Activated naive CD4-positive, alpha-beta T cell treated with anti-CD3 and anti-CD28 coated beads, Interleukin-2, amount 10 ng/mL, durations not matched to agents 7 days and 5 days (primary cell): Measurements from ENCODE around the gene IGSF23.

Source experiments
- CTCF ChIA-PET: fragments of 350-600 bp; sonication (Branson Sonifier 250); formaldehyde crosslinking; loops from one replicate; lab custom pipeline; 2021; ENCODE audit warnings: antibody characterized with exemption; lab: Charles Lee
- DNase-seq: peaks from one replicate; pipeline ENCODE4 v3.0.0-alpha.2; 2020
- H3K27ac Mint-ChIP-seq: one replicate; pipeline ENCODE4 v1.8.0; 2021; ENCODE audit warnings: mild to moderate bottlenecking, moderate library complexity, mixed read lengths
- H3K27me3 Mint-ChIP-seq: one replicate; pipeline ENCODE4 v1.8.0; 2021; ENCODE audit warnings: mild to moderate bottlenecking, mixed read lengths
- H3K36me3 Mint-ChIP-seq: one replicate; pipeline ENCODE4 v1.8.0; 2021; ENCODE audit warnings: mixed read lengths
- H3K4me1 Mint-ChIP-seq: one replicate; pipeline ENCODE4 v1.8.0; 2021; ENCODE audit warnings: mixed read lengths
- H3K4me3 Mint-ChIP-seq: one replicate; pipeline ENCODE4 v1.8.0; 2021; ENCODE audit warnings: mild to moderate bottlenecking, moderate library complexity, mixed read lengths
- H3K9me3 Mint-ChIP-seq: one replicate; pipeline ENCODE4 v1.8.0; 2021; ENCODE audit warnings: mixed read lengths

IGSF23 gene

DNA sequence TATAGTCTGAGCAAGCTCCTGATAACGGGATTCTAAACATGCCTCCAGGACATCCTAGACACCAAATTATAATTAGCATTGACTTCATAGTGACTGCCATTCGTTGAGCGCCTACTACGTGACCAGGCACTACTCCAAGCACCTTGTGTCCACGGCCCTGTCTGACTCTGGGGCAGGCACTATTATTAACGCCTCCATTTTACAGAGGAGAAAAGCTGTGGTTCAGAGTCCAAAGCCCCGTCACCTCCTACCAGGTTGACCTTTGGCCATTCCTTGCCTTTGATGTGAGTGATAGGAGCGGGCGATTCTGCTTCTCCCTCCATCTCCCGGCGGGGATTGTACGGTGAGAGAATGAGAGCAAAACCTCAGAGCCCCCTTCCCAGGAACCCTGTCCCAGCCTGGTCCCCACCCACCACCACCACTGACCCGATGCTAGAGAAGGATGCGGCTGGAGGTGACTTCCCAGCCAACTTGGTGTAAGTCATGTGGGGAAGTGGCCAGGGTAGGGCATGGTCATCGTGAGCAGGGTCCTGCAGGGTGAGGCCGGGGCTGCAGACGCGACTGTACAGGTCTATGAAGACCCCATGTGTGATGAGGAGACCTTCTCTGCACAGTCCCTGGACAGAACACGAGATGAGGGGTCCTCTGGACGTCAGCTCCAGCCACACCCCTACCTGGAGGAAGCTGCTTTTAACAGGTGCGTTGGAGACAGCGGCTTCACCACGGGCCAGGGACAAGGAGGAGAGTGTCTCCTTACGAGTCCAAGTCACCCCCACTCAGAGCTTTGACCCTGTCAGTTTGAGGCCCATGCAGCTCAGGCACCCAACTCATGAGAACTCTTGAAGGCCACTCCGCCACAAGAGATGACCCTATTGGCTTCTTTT is at the start of gene IGSF23:
TSS of gene IGSF23 (plus strand) at position 269 of the 884 bp plus-strand sequence. CDS start at position 352, 83 bp downstream.
- CTCF ChIA-PET = no interaction called here
- no peak within 1 kb of the TSS for H3K27ac Mint-ChIP-seq
- no peaks in the 10 kb centered on the region for H3K4me1 Mint-ChIP-seq
- peaks cover 10% of the 10 kb centered on the region for H3K27me3 Mint-ChIP-seq
- H3K9me3 Mint-ChIP-seq = no peaks in the 10 kb centered on the region
- no peak within 1 kb of the TSS for H3K4me3 Mint-ChIP-seq
- H3K36me3 Mint-ChIP-seq = no peaks in the 10 kb centered on the region
- no peak for DNase-seq

DNA sequence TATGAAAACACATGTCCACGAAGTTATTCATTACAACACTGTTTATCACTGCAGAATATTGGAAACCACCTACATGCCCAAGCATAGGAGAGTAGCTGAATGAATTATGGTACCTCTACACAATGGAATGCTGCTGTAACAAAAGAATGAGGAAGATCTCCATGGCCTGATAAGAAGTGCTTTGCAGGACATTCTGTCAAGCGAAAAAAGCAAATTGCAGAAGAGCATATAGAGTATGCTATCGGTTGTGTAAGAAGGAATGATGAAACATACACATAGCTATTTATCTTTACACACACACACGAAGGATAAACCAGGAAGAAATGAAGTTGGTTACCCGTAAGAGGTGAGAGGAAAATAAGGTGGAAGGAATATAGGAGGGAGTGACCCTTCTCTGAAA is 46.4 kb upstream of the IGSF23 start:
- no peak for DNase-seq
- H3K27me3 Mint-ChIP-seq = no peaks in the 10 kb centered on the region
- H3K4me1 Mint-ChIP-seq = no peaks in the 10 kb centered on the region
- H3K36me3 Mint-ChIP-seq = no peaks in the 10 kb centered on the region
- CTCF ChIA-PET = interaction anchor here (1.9 kb wide), 1 partner anchor 87 kb away, joined by 5 read pairs; no protein-coding TSS in a partner anchor
- no peak overlapping the region for H3K27ac Mint-ChIP-seq
- peaks cover 2% of the 10 kb centered on the region for H3K9me3 Mint-ChIP-seq
- H3K4me3 Mint-ChIP-seq = no peak overlapping the region

GRCh38 chr19:44567745-44568144 is 45.6 kb upstream of the IGSF23 start:
- Mint-ChIP-seq H3K27ac (no peak overlapping the region), H3K36me3 (no peaks in the 10 kb centered on the region)
- CTCF ChIA-PET = no interaction called here

GRCh38 chr19:44570603-44570983 is 42.8 kb upstream of the IGSF23 start:
- no peak overlapping the region for H3K27ac Mint-ChIP-seq
- DNase-seq = no peak
- H3K4me3 Mint-ChIP-seq = no peak overlapping the region
- no peaks in the 10 kb centered on the region for H3K9me3 Mint-ChIP-seq
- no peaks in the 10 kb centered on the region for H3K36me3 Mint-ChIP-seq
- no peaks in the 10 kb centered on the region for H3K4me1 Mint-ChIP-seq
- CTCF ChIA-PET = interaction anchor here (0.6 to 2.4 kb wide), 16 partner anchors 9 to 253 kb away, joined by 3 to 30 read pairs (median 5); no protein-coding TSS in a partner anchor
- H3K27me3 Mint-ChIP-seq = no peaks in the 10 kb centered on the region

More at GRCh38 chr19:44567745-44568144, 45.6 kb upstream of the IGSF23 start:
- DNase-seq = no peak
- Mint-ChIP-seq H3K27me3 (no peaks in the 10 kb centered on the region), H3K9me3 (no peaks in the 10 kb centered on the region), H3K4me1 (no peaks in the 10 kb centered on the region), H3K4me3 (no peak overlapping the region)

- Mint-ChIP-seq H3K27me3 (no peaks in the 10 kb centered on the region), H3K4me1 (no peaks in the 10 kb centered on the region), H3K36me3 (no peaks in the 10 kb centered on the region), H3K4me3 (no peak overlapping the region), H3K27ac (no peak overlapping the region), H3K9me3 (no peaks in the 10 kb centered on the region)
- peak; percentile 70 for DNase-seq
- CTCF ChIA-PET = interaction anchor here (0.6 to 2.4 kb wide), 19 partner anchors 9 to 272 kb away, joined by 3 to 30 read pairs (median 4); no protein-coding TSS in a partner anchor
Measured at GRCh38 chr19:44570984-44571684, 42.2 kb upstream of the IGSF23 start.

DNA sequence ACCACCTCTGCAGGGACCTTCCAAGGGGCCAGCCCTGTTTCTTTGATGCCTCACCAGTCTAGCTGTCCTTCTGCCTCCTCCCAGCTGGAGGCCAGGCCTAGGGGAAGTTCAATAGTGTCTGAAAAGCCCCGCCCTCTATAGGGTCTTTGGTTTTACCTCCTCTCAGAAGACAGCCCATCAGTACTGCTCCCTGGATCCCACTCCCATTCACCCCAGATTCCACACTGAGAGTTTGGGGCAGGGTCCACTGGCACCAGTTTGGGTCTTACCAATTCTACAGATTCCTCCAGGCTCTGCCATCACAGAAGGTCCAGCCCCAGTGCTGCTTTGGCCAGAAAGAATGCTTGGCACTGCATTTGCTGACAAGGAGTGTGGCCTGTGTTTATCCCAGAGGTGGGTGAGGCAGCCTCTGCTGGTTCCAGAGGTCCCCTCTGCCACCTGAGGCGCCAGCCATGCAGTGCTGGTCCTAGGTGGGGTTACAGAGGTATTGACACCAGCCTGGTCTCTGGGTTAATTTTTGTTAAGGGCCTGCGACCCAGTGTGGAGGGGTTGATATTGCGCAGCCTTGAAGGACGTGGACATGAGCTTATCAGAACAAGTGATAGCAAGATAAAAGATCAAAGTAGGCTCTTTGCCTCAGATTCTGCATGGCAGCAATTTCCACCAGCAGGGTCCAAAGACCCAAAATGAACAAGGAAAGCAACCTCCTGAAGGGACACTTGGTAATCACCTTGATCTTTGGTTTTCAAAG is 41.4 kb upstream of the IGSF23 start:
- no peak for DNase-seq
- Mint-ChIP-seq H3K4me3 (no peak overlapping the region), H3K27ac (no peak overlapping the region)

GRCh38 chr19:44572581-44572900 is 40.8 kb upstream of the IGSF23 start:
- CTCF ChIA-PET = interaction anchor here (2.4 kb wide), 1 partner anchor 198 kb away, joined by 11 read pairs; no protein-coding TSS in a partner anchor
- no peaks in the 10 kb centered on the region for H3K9me3 Mint-ChIP-seq
- no peak for DNase-seq
- no peak overlapping the region for H3K27ac Mint-ChIP-seq
- H3K27me3 Mint-ChIP-seq = no peaks in the 10 kb centered on the region
- H3K4me3 Mint-ChIP-seq = no peak overlapping the region
- no peaks in the 10 kb centered on the region for H3K36me3 Mint-ChIP-seq
- H3K4me1 Mint-ChIP-seq = no peaks in the 10 kb centered on the region

More for the DNA sequence above, 41.4 kb upstream of the IGSF23 start:
- no peaks in the 10 kb centered on the region for H3K36me3 Mint-ChIP-seq
- no peaks in the 10 kb centered on the region for H3K4me1 Mint-ChIP-seq
- no peaks in the 10 kb centered on the region for H3K27me3 Mint-ChIP-seq
- H3K9me3 Mint-ChIP-seq = no peaks in the 10 kb centered on the region
- CTCF ChIA-PET = interaction anchor here (1.0 to 2.4 kb wide), 11 partner anchors 11 to 271 kb away, joined by 3 to 30 read pairs (median 10); no protein-coding TSS in a partner anchor

DNA sequence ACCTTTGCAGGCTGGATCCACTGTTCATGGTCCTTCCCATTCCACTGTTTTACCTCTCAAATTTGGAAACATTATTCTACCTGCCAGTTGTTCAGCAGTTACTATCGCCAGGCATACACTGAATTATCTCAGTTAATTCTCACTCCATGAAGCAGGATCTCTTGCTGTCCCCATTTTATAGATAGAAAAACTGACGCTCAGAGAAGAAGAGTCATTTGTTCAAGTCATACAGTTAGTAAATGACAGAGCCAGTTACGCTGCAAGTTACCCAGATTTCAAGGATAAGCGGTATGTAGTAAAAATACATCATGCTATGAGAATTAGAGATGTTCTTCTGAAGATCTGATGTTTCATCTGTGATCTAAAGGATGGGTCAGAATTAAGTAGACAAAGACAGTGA is 40.2 kb upstream of the IGSF23 start:
- no peak overlapping the region for H3K4me3 Mint-ChIP-seq
- H3K9me3 Mint-ChIP-seq = no peaks in the 10 kb centered on the region
- H3K36me3 Mint-ChIP-seq = no peaks in the 10 kb centered on the region
- no peak for DNase-seq
- no peaks in the 10 kb centered on the region for H3K27me3 Mint-ChIP-seq
- CTCF ChIA-PET = no interaction called here
- no peak overlapping the region for H3K27ac Mint-ChIP-seq
- H3K4me1 Mint-ChIP-seq = no peaks in the 10 kb centered on the region

- Mint-ChIP-seq H3K36me3 (no peaks in the 10 kb centered on the region), H3K9me3 (no peaks in the 10 kb centered on the region), H3K27me3 (no peaks in the 10 kb centered on the region), H3K27ac (no peak overlapping the region), H3K4me1 (no peaks in the 10 kb centered on the region), H3K4me3 (no peak overlapping the region)
- CTCF ChIA-PET = interaction anchor here (1.8 kb wide), 1 partner anchor 83 kb away, joined by 5 read pairs; no protein-coding TSS in a partner anchor
- no peak for DNase-seq
Measured at GRCh38 chr19:44573627-44574026, 39.7 kb upstream of the IGSF23 start.

- Mint-ChIP-seq H3K4me3 (no peak overlapping the region), H3K27me3 (no peaks in the 10 kb centered on the region), H3K27ac (no peak overlapping the region), H3K36me3 (no peaks in the 10 kb centered on the region), H3K4me1 (no peaks in the 10 kb centered on the region), H3K9me3 (no peaks in the 10 kb centered on the region)
- CTCF ChIA-PET = interaction anchor here (1.8 kb wide), 1 partner anchor 83 kb away, joined by 5 read pairs; no protein-coding TSS in a partner anchor
- no peak for DNase-seq
Measured at GRCh38 chr19:44574186-44574950, 39.0 kb upstream of the IGSF23 start.

DNA sequence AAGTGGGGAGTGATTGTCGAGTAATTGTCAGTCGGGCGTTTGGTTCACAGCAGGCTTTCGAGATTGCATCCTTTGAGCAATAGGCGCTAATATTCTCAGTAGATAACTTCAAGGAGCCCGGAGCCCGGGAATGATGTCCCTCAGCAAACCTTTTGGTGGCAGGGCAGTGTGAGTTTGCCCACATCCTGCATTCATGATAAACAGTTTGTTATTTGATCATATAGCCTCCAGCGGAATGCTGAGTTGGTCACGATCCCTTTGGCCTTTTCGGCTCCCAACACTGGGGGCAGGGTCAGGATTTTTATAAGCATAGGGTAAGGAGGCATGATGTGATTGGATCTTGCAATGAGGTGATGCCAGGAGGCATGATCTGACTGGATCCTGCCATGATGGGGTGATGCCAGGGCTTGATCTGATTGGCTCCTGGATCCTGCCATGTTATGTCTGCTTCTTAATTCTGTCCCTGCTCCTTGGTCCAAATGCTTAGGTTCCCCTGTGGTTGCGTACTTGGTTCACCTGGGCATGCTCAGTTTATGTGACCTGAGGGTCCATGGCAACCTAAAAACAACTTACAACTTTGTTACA is 38.2 kb upstream of the IGSF23 start:
- CTCF ChIA-PET = interaction anchor here (1.8 kb wide), 1 partner anchor 82 kb away, joined by 5 read pairs; no protein-coding TSS in a partner anchor
- Mint-ChIP-seq H3K27ac (no peak overlapping the region), H3K36me3 (no peaks in the 10 kb centered on the region), H3K4me3 (no peak overlapping the region), H3K4me1 (no peaks in the 10 kb centered on the region), H3K9me3 (peaks cover 3% of the 10 kb centered on the region), H3K27me3 (no peaks in the 10 kb centered on the region)
- no peak for DNase-seq

DNA sequence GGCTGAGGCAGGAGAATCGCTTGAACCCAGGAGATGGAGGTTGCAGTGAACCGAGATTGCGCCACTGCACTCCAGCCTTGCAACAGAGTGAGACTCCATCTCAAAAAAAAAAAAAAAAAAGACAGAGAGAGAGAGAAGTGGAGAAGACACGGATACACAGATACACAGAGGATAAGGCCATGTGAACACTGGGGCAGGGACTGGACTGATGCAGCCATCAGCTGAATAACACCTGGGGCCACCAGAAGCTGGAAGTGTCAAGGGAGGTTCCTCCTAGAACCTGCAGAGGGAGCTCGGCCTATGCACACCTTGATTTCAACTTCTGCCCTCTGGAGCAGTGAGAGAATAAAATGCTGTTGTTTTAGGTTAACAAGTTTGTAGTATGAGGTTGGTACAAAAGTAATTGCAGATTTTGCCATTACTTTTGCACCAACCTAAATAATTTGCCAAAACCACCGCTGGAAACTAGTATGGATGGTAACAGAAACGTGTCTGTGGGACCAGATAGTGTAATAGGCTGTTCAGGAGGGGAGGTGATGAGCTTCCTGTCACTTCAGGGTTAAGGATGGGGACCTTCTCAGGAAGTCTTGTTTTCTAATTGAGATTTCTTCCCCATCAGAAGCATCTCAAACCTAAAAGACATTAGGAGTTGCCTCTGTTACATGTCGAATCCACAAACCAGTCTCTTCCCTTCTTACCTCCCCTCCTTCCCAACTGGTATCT is 36.4 kb upstream of the IGSF23 start:
- DNase-seq = peak; percentile 49
- CTCF ChIA-PET = interaction anchor here (0.9 to 2.6 kb wide), 9 partner anchors 10 to 194 kb away, joined by 3 to 14 read pairs (median 4); no protein-coding TSS in a partner anchor
- Mint-ChIP-seq H3K9me3 (peaks cover 3% of the 10 kb centered on the region), H3K36me3 (no peaks in the 10 kb centered on the region), H3K4me3 (no peak overlapping the region), H3K27me3 (no peaks in the 10 kb centered on the region), H3K4me1 (no peaks in the 10 kb centered on the region), H3K27ac (no peak overlapping the region)
